Progenitor cell of endocrine pancreas (in vitro differentiated cells): ENCODE measurements around the gene ZNF608. TPM values are rescaled to one million over a fixed set of nuclear protein-coding genes. Genes with fewer than 3 reads are reported as not detected.

Experiments
- DNase-seq: peaks from one replicate; pipeline ENCODE4 v3.0.0; 2021; ENCODE audit warnings: low spot score; ENCODE audit not compliant: unreplicated experiment
- H3K27ac Mint-ChIP-seq: 2 replicates; pipeline ENCODE4 v1.8.0; 2021; ENCODE audit warnings: mild to moderate bottlenecking, moderate library complexity, mixed read lengths
- H3K27me3 Mint-ChIP-seq: 2 replicates; pipeline ENCODE4 v1.8.0; 2021; ENCODE audit warnings: mixed read lengths
- H3K36me3 Mint-ChIP-seq: 2 replicates; pipeline ENCODE4 v1.8.0; 2022; ENCODE audit warnings: mixed read lengths; ENCODE audit not compliant: insufficient read depth
- H3K4me1 Mint-ChIP-seq: 2 replicates; pipeline ENCODE4 v1.8.0; 2021; ENCODE audit warnings: low read depth, mixed read lengths
- H3K4me3 Mint-ChIP-seq: 2 replicates; pipeline ENCODE4 v1.8.0; 2021; ENCODE audit warnings: low read depth, mild to moderate bottlenecking, moderate library complexity, mixed read lengths
- H3K9me3 Mint-ChIP-seq: 2 replicates; pipeline ENCODE4 v1.8.0; 2021; ENCODE audit warnings: low read depth, mixed read lengths
- total RNA-seq: library from RNA; stranded (reverse); gene quantifications from 2 replicates; pipeline ENCODE4 v1.2.1, GENCODE V29; 2021
- TF ChIP-seq, protein P1 (sequence below): fragments of 200-600 bp; sonication (generic); IDR thresholded peaks from one replicate; pipeline ENCODE4 v1.5.0; 2021; ENCODE audit warnings: antibody characterized with exemption, mild to moderate bottlenecking; ENCODE audit not compliant: unreplicated experiment

The ZNF608 gene
- total RNA-seq, 1 donor from 2014 or later: 148 TPM

DNA sequence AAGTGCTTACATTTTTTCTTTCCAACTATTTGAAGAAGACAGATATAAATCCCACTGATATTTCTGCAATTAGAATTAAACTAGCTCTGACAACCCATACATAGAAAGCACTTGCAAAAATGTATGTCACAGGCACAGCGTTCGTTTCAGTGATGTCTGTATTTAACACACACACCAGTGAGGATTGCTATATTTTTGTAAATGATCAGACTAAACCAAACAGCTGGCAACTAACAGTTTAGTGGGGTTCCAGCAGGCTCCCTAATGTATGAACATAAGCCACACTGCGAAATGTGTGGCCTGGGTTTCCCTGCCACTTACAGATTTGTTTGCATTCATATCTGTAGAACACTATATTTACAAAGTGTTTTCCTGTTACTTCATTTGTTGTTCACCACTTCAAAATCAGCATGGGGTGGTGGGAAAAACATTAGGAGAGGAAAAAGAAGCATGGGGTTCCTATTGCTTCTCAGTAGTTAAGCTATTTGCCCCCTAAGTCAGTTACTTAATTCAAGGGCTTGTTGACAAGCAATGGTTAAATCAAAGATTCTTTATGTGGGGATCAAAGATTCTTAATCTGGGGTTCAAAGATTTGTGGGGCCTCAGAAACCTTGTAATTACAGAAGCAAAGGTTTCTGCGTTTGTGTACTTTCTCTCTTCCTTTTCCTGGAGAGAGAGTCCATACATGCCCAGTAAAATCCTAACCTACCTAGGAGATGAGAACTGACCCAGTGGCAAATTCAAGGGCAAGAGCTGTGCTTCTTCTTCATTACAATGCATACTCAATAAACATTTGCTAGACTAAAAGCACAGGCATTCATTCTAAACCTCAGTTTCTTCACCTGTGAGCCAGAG lies 27.1 kb downstream of the ZNF608 start:
- DNase-seq: no peak
- Mint-ChIP-seq H3K27me3 (no peaks in the 10 kb centered on the region), H3K9me3 (no peaks in the 10 kb centered on the region), H3K36me3 (no peaks in the 10 kb centered on the region), H3K4me1 (peaks cover 49% of the 10 kb centered on the region), H3K4me3 (no peak overlapping the region), H3K27ac (peak overlapping the region; percentile 4)
- TF ChIP-seq, protein P1, sequence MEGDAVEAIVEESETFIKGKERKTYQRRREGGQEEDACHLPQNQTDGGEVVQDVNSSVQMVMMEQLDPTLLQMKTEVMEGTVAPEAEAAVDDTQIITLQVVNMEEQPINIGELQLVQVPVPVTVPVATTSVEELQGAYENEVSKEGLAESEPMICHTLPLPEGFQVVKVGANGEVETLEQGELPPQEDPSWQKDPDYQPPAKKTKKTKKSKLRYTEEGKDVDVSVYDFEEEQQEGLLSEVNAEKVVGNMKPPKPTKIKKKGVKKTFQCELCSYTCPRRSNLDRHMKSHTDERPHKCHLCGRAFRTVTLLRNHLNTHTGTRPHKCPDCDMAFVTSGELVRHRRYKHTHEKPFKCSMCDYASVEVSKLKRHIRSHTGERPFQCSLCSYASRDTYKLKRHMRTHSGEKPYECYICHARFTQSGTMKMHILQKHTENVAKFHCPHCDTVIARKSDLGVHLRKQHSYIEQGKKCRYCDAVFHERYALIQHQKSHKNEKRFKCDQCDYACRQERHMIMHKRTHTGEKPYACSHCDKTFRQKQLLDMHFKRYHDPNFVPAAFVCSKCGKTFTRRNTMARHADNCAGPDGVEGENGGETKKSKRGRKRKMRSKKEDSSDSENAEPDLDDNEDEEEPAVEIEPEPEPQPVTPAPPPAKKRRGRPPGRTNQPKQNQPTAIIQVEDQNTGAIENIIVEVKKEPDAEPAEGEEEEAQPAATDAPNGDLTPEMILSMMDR: no peak

DNA sequence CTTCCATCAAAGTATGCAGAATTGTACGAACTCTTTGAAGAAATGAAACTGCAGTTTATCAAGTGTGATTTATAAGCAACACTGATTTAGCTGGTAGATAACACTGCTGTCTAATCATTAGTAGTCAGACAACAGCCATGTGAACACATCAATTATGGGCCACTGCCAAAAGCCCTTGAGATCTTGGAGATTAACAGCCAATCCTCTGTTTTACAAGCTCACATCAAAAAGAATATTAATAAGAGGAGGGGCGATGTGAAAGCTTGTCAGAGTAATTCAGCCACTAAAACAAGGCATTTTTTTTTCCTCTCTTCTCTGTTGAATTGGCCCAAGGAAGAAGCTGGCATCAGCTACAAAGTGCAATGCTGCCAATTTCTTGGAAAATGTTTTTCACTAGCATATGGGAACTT lies 28.1 kb downstream of the ZNF608 start:
- no peak overlapping the region for H3K27ac Mint-ChIP-seq
- H3K9me3 Mint-ChIP-seq: no peaks in the 10 kb centered on the region
- no peak for DNase-seq
- TF ChIP-seq, protein P1: no peak
- no peak overlapping the region for H3K4me3 Mint-ChIP-seq
- H3K4me1 Mint-ChIP-seq: peaks cover 52% of the 10 kb centered on the region
- no peaks in the 10 kb centered on the region for H3K27me3 Mint-ChIP-seq
- peaks cover 2% of the 10 kb centered on the region for H3K36me3 Mint-ChIP-seq

DNA sequence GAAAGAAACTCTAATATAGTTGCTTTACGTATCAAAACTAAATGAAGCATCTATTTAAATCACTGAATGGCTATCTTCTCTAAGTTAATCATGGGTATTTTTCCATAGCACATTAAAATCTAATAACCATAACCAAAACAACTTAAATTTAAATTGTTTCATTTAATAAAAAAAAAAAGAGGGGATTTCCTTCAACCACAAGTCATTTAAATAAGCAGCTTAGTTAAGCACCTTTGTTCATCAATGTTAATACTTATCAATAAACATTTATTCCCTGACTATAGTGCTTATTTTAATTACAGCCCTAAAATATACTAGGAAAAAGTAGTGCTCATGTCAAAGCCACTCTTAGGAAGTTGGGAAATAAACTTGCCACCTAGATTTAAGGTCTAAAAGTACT lies 30.3 kb downstream of the ZNF608 start:
- Mint-ChIP-seq H3K27me3 (no peaks in the 10 kb centered on the region), H3K27ac (no peak overlapping the region), H3K4me3 (no peak overlapping the region), H3K4me1 (peaks cover 54% of the 10 kb centered on the region), H3K9me3 (no peaks in the 10 kb centered on the region), H3K36me3 (peaks cover 3% of the 10 kb centered on the region)
- TF ChIP-seq, protein P1: no peak
- DNase-seq: no peak

DNA sequence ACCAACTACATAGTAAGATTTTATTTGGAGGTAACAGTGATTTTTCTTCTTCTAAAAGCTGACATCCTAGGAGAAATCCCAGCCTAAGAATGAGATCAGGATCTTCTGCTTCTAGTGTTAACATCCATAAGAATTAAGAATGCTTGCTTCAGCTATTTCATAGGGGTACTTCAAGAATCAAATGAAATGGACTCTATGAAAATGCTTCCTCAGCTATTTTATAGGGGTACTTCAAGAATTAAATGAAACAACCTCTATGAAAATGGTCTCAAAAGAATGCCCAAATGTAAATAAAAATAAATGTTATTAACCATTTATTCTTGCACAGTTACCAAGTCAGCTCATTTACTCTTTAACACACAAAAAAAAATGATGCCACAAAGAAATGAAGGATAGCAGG lies 31.5 kb downstream of the ZNF608 start:
- Mint-ChIP-seq H3K36me3 (peaks cover 3% of the 10 kb centered on the region), H3K4me1 (peaks cover 55% of the 10 kb centered on the region), H3K27me3 (no peaks in the 10 kb centered on the region), H3K9me3 (no peaks in the 10 kb centered on the region), H3K27ac (no peak overlapping the region), H3K4me3 (no peak overlapping the region)
- no peak for DNase-seq
- TF ChIP-seq, protein P1: no peak

DNA sequence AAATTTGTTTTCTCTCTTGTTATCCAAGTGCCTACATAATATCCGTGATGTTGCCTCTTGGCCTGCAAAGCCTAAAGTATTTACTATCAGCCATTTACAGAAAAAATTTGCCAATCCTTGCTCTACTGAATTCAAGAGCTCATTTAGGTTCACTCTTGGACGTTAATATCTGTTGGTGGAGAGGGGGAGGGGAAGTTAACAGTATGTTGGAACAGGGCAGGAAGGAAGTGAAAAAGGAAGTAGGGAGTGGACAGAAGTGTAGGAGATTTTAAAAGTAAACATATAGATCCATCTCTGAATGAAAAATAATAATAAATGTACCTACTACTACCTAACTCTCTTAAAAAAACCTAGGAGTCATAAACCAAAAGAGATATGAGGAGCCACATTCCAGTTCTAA lies 32.8 kb downstream of the ZNF608 start:
- H3K4me1 Mint-ChIP-seq: peaks cover 52% of the 10 kb centered on the region
- no peak overlapping the region for H3K4me3 Mint-ChIP-seq
- H3K36me3 Mint-ChIP-seq: peaks cover 4% of the 10 kb centered on the region
- H3K27ac Mint-ChIP-seq: peak overlapping the region; percentile 30
- TF ChIP-seq, protein P1: no peak
- no peaks in the 10 kb centered on the region for H3K27me3 Mint-ChIP-seq
- no peaks in the 10 kb centered on the region for H3K9me3 Mint-ChIP-seq
- no peak for DNase-seq
